22Rv1 (cell line): Measurements from ENCODE around the gene SMOC2.

Experiments used
- H3K27ac ChIP-seq: fragments of 450-650 bp; 2 replicates; pipeline ENCODE4 v1.5.1; 2017
- CTCF ChIP-seq: fragments of 450-650 bp; IDR thresholded peaks from 2 replicates; pipeline ENCODE4 v1.5.1; 2017; ENCODE audit warnings: mild to moderate bottlenecking
- ZFX ChIP-seq: fragments of 450-650 bp; IDR thresholded peaks from 2 replicates; pipeline ENCODE4 v1.6.1; 2017; ENCODE audit warnings: antibody characterized with exemption, borderline replicate concordance

The SMOC2 gene

DNA sequence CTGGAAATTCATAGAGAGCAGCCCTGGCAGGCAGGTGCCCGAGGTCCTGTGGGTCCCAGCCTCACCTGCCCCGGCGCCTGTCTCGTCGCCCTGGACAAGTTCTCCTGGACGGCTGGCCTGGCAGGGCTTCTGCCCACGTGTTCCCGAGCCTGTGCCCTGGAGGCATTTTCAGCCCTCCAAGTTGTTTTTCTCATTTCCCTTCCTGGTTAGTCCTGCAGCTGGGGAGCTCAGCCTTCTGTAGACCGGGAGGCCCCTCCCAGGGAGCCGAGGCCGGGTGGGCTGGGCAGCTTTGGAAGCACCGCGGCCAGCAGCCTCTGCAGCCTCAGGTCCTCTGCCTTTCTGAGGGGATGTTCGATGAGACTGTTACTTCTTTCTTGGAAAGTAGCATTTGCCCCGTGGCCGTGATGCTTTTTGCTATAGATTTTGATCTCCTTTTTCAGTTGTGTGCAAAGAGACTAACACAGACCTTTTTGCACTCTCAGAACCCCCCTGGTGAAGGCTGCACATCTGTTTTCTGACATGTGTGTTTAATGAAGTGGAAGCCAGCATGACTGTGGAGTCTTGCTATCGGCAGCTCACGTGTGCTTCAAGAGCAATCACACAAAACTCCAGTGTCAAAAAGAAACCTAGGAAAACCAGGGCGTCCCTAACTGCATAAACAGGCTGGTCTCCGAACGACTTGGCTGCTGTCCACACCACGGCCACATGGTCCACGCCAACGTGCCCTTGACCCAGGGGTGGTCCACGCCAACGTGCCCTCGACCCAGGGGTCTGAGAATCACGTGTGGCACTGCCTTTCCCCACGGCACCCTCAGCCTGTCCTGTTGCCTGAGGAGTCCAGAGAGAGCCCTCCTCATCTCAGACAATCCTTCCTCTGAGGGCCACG, 207.5 kb downstream of the SMOC2 start:
- TF ChIP-seq CTCF: no peak
- no peak for TF ChIP-seq ZFX
- H3K27ac ChIP-seq: no peak overlapping the region

DNA sequence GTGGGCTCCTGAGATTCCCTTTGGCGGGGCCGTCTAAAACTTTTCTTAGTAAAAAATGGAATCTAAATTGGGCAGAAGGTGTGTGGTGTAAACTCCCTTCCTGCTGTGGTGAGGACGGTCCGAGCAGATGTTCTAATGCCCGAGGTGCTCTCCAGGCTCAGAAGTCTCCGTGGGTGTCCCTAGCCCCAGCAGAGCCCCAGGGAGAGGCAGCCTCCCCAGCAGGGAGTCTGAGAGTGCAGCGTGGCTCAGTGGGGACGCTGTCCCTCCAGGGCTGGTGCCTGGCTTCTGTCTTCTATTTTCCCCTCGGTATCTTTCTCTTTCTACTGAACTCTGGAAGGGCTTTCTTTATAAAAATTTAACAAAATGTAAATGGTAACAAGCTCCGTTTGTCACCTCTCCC, 208.2 kb downstream of the SMOC2 start:
- no peak overlapping the region for H3K27ac ChIP-seq
- TF ChIP-seq CTCF (no peak), ZFX (no peak)

- H3K27ac ChIP-seq: no peak overlapping the region
- TF ChIP-seq ZFX: no peak
- TF ChIP-seq CTCF: no peak
Measured at GRCh38 chr6:168650671-168651111, 209.7 kb downstream of the SMOC2 start.

DNA sequence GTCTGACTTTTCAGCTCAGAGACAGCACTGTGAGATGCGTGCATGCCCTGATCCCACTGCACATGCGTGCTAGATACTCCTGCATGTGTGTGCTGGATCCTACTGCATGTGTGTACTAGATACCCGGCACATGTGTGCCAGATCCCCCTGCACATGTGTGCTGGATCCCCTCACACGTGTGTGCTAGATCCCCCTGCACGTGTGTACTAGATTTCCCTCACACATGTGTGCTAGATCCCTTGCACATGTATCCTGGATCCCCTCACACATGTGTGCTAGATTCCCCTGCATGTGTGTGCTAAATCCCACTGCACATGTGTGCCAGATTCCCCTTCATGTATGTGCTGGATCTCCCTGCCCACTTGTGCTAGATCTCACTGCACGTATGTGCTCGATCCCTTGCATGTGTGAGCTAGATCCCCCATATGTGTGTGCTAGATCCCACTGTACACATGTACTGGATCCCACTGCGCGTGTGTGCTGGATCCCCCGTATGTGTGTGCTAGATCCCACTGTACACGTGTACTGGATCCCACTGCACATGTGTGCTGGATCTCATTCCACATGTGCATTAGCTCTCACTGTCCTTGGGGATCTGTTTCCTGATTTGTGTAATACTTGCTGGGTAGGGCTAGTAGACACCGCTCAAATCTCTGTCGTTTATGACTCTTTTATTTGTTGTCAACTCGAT, 214.6 kb downstream of the SMOC2 start:
- no peak overlapping the region for H3K27ac ChIP-seq

DNA sequence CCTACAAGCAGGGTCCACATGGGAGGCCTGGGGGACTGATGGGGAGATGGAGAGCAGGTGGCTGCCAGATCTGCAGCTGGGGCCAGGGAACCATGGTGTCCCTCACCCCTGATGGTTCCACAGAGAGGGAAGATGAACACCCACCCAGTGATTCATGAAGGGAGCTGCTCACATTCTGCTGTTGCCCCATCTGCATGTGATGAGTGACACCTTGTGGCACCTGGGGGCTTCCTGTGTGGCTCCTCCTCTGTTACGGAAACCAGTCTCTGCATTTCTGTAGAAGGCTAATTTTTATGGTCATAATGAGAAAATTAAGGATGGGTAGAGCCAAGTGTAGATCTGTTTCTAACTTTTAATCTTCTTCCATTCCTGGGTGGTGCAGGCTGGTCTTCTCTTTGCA, 217.1 kb downstream of the SMOC2 start:
- no peak overlapping the region for H3K27ac ChIP-seq
- TF ChIP-seq ZFX (no peak), CTCF (no peak)

More for the DNA sequence above, 214.6 kb downstream of the SMOC2 start:
- TF ChIP-seq ZFX: no peak
- no peak for TF ChIP-seq CTCF

DNA sequence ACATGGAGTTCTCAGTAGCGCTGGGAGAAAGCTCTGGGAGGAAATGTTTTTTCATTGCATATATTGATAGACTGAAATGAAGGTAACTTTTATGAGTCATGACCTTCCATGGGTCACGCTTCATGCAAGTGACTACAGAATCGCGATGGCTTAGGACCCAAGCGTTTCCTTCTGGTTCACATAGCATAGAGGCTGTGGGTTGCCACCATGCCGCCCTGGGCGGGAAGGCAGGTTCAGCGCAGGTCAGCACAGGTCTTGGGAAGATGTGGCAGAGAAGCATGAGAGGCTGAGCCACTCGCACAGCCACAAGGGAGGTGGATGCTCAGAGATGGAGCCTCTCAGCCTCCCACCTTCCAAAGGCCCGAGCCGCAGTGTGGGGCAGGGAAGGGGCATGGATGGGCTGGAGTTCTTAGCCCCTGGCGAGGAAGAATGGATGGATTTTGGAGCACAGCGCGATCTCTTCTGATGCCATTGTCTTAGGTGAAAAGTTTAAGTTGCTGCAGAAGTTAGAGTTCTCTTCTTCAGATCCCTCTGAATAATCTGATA, 219.5 kb downstream of the SMOC2 start:
- TF ChIP-seq CTCF (no peak), ZFX (no peak)
- H3K27ac ChIP-seq: no peak overlapping the region
